NB4 (cell line): ENCODE data around the gene IMP4.

Source experiments
- POLR2A ChIP-seq: IDR thresholded peaks from 2 replicates; pipeline ENCODE4 v1.6.1; 2011; ENCODE audit warnings: mild to moderate bottlenecking; ENCODE audit not compliant: insufficient read length; ENCODE audit errors: extremely low read depth
- TF ChIP-seq, protein P1 (sequence below): IDR thresholded peaks from one replicate; pipeline ENCODE4 v1.5.1; 2012; ENCODE audit warnings: low read depth, low read length

DNA sequence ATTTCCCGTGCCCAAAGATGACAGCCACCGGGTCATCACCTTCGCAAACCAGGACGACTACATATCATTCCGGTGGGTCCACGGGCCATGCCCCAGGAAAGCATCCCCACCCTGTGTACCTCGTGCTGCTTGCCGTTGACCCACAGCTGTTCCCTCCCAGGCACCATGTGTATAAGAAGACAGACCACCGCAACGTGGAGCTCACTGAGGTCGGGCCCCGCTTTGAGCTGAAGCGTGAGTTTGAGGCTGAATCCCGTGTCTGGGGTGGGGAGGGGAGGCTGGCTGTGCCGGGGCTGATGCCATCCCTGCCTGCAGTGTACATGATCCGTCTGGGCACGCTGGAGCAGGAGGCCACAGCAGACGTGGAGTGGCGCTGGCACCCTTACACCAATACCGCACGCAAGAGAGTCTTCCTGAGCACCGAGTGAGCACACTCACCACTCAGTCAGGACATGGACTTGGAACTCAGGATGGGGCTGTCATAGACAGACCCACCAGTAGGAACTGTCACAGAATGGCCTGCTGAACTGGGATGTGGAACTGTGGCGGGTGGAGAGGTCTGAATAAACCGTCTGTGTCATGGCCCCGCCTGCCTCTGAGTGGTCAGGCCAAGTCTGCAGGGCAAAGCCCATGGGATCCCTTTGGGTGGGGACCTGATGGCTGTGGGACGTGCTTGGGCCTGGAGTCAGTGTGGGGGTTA lies 3.5 kb downstream of the IMP4 start:
- TF ChIP-seq, protein P1, sequence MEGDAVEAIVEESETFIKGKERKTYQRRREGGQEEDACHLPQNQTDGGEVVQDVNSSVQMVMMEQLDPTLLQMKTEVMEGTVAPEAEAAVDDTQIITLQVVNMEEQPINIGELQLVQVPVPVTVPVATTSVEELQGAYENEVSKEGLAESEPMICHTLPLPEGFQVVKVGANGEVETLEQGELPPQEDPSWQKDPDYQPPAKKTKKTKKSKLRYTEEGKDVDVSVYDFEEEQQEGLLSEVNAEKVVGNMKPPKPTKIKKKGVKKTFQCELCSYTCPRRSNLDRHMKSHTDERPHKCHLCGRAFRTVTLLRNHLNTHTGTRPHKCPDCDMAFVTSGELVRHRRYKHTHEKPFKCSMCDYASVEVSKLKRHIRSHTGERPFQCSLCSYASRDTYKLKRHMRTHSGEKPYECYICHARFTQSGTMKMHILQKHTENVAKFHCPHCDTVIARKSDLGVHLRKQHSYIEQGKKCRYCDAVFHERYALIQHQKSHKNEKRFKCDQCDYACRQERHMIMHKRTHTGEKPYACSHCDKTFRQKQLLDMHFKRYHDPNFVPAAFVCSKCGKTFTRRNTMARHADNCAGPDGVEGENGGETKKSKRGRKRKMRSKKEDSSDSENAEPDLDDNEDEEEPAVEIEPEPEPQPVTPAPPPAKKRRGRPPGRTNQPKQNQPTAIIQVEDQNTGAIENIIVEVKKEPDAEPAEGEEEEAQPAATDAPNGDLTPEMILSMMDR: no peak
- TF ChIP-seq POLR2A: no peak
